ENCODE results near the gene LIPT1.

Gene LIPT1

GRCh38 chr2:99111945-99112344, 42.8 kb upstream of the LIPT1 start:
- TF ChIP-seq ZBTB7A (IDR thresholded peaks at IDR 0.05; ENCODE audit: low read depth) (no peak), NFIC (IDR thresholded peaks at IDR 0.05) (no peak), MAX (IDR thresholded peaks at IDR 0.05) (no peak), TAF1 (IDR thresholded peaks at IDR 0.05; ENCODE audit: low read depth) (no peak), EP300 (IDR thresholded peaks at IDR 0.05; ENCODE audit: borderline replicate concordance) (no peak), YY1 (IDR thresholded peaks at IDR 0.05; ENCODE audit: low read depth) (no peak), TEAD4 (IDR thresholded peaks at IDR 0.05) (no peak), TCF12 (IDR thresholded peaks at IDR 0.05; ENCODE audit: low read depth) (no peak), CEBPB (IDR thresholded peaks at IDR 0.05) (no peak), CREB1 (IDR thresholded peaks at IDR 0.05; ENCODE audit: low read depth) (no peak), REST (IDR thresholded peaks at IDR 0.05; ENCODE audit: low read depth) (no peak)

- TF ChIP-seq CREB1 (IDR thresholded peaks at IDR 0.05; ENCODE audit: low read depth) (no peak), REST (IDR thresholded peaks at IDR 0.05; ENCODE audit: low read depth) (no peak), USF1 (IDR thresholded peaks at IDR 0.05) (no peak), ZBTB7A (IDR thresholded peaks at IDR 0.05; ENCODE audit: low read depth) (no peak), EP300 (IDR thresholded peaks at IDR 0.05; ENCODE audit: borderline replicate concordance) (no peak), EGR1 (IDR thresholded peaks at IDR 0.05) (no peak), NFIC (IDR thresholded peaks at IDR 0.05) (no peak), TAF1 (IDR thresholded peaks at IDR 0.05; ENCODE audit: low read depth) (no peak), TEAD4 (IDR thresholded peaks at IDR 0.05) (no peak), MAX (IDR thresholded peaks at IDR 0.05) (no peak), TCF12 (IDR thresholded peaks at IDR 0.05; ENCODE audit: low read depth) (no peak), FOXM1 (IDR thresholded peaks at IDR 0.05; ENCODE audit: borderline replicate concordance, low read depth) (no peak), YY1 (IDR thresholded peaks at IDR 0.05; ENCODE audit: low read depth) (no peak), CEBPB (IDR thresholded peaks at IDR 0.05) (no peak), RAD21 (IDR thresholded peaks at IDR 0.05; ENCODE audit: low read depth) (no peak)
These were observed 42.1 kb upstream of the LIPT1 start for GRCh38 chr2:99112617-99113016.

- TF ChIP-seq MAX (IDR thresholded peaks at IDR 0.05), result no peak
- no peak for TF ChIP-seq USF1 (IDR thresholded peaks at IDR 0.05)
- TF ChIP-seq RAD21 (IDR thresholded peaks at IDR 0.05; ENCODE audit: low read depth), result no peak
- no peak for TF ChIP-seq CEBPB (IDR thresholded peaks at IDR 0.05)
- TF ChIP-seq NFIC (IDR thresholded peaks at IDR 0.05), result no peak
- TF ChIP-seq TCF12 (IDR thresholded peaks at IDR 0.05; ENCODE audit: low read depth), result no peak
- no peak for TF ChIP-seq EP300 (IDR thresholded peaks at IDR 0.05; ENCODE audit: borderline replicate concordance)
- no peak for TF ChIP-seq YY1 (IDR thresholded peaks at IDR 0.05; ENCODE audit: low read depth)
These were observed 26.8 kb upstream of the LIPT1 start for GRCh38 chr2:99127981-99128380.

GRCh38 chr2:99139003-99139402, 15.8 kb upstream of the LIPT1 start:
- TF ChIP-seq NFIC (IDR thresholded peaks at IDR 0.05) (no peak), REST (IDR thresholded peaks at IDR 0.05; ENCODE audit: low read depth) (no peak), TAF1 (IDR thresholded peaks at IDR 0.05; ENCODE audit: low read depth) (no peak), TCF12 (IDR thresholded peaks at IDR 0.05; ENCODE audit: low read depth) (no peak), FOXM1 (IDR thresholded peaks at IDR 0.05; ENCODE audit: borderline replicate concordance, low read depth) (no peak), YY1 (IDR thresholded peaks at IDR 0.05; ENCODE audit: low read depth) (no peak), EP300 (IDR thresholded peaks at IDR 0.05; ENCODE audit: borderline replicate concordance) (no peak), ZBTB7A (IDR thresholded peaks at IDR 0.05; ENCODE audit: low read depth) (no peak), MAX (IDR thresholded peaks at IDR 0.05) (no peak), USF1 (IDR thresholded peaks at IDR 0.05) (no peak), TEAD4 (IDR thresholded peaks at IDR 0.05) (no peak), CREB1 (IDR thresholded peaks at IDR 0.05; ENCODE audit: low read depth) (no peak), RAD21 (IDR thresholded peaks at IDR 0.05; ENCODE audit: low read depth) (no peak), CEBPB (IDR thresholded peaks at IDR 0.05) (no peak), EGR1 (IDR thresholded peaks at IDR 0.05) (no peak)

Measured in Ishikawa (cell line).